HFF-Myc (cell line): ENCODE measurements around the gene ADIPOR1.
"Not testable (repeated sequence)": the region's sequence is repeated elsewhere in the genome, so short reads cannot be mapped to it uniquely, and the experiment has no call there.

ENCODE experiments used
- DNase-seq: peaks from one replicate; pipeline ENCODE4 v3.0.0-alpha.2; 2011; ENCODE audit warnings: low read depth; ENCODE audit errors: extremely low read depth
- H3K4me3 ChIP-seq: replicated peaks from 2 replicates; pipeline ENCODE4 v1.5.1; 2011; ENCODE audit warnings: low read depth, mild to moderate bottlenecking, control low read depth, low read length
- TF ChIP-seq, protein P1 (sequence below): IDR thresholded peaks from 2 replicates; pipeline ENCODE4 v1.5.1; 2012; ENCODE audit warnings: mild to moderate bottlenecking, low read depth, low read length, control low read depth; ENCODE audit errors: missing control alignments

ADIPOR1 gene, protein sequence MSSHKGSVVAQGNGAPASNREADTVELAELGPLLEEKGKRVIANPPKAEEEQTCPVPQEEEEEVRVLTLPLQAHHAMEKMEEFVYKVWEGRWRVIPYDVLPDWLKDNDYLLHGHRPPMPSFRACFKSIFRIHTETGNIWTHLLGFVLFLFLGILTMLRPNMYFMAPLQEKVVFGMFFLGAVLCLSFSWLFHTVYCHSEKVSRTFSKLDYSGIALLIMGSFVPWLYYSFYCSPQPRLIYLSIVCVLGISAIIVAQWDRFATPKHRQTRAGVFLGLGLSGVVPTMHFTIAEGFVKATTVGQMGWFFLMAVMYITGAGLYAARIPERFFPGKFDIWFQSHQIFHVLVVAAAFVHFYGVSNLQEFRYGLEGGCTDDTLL

DNA sequence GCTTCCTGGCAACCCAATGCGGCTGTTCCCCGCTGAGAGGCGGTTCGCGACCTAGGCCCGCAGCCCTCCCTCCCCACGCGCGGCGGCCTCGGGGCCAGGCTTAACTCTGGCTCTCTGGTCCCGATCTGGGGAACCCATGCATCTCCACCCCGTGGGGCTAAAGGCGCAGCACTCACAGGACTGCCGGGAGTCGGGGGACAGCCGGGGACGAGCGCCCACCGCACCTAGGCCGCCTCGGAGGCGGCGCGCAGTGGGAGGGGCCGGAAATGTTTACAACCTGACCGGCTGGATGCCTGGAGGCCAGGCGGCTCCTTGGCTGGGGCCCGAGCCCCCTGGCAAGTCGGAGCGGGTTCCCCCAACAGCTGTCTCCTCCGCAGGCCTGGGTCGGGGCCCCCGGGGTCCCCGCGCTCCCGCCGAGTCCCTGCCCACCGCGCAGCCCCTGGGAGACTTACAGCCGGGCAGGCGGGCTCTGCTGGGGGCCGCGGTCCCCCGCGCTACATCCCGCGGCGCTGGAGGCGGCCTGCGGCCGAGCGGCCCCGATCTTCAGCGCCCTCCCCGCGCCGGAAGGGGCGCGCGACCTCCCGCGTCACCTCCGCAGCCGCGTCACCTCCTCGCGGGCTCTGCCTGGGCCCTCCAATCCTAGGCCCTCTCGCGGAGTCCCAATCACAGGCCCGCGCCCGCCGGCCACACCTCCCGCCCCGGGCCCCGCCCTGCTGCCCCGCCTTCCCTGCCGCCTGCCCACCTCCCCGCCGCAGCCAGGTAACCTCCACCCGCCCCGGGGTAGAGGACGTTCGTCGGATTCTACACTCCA lies at the start of gene ADIPOR1:
Gene ADIPOR1 (minus strand): TSS at position 580 of the 811 bp plus-strand sequence. CDS start 7,242 bp downstream, outside the sequence.
- DNase-seq, result no peak
- H3K4me3 ChIP-seq, result peak within 1 kb of the TSS; percentile 84
- TF ChIP-seq, protein P1, sequence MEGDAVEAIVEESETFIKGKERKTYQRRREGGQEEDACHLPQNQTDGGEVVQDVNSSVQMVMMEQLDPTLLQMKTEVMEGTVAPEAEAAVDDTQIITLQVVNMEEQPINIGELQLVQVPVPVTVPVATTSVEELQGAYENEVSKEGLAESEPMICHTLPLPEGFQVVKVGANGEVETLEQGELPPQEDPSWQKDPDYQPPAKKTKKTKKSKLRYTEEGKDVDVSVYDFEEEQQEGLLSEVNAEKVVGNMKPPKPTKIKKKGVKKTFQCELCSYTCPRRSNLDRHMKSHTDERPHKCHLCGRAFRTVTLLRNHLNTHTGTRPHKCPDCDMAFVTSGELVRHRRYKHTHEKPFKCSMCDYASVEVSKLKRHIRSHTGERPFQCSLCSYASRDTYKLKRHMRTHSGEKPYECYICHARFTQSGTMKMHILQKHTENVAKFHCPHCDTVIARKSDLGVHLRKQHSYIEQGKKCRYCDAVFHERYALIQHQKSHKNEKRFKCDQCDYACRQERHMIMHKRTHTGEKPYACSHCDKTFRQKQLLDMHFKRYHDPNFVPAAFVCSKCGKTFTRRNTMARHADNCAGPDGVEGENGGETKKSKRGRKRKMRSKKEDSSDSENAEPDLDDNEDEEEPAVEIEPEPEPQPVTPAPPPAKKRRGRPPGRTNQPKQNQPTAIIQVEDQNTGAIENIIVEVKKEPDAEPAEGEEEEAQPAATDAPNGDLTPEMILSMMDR, result no peak

DNA sequence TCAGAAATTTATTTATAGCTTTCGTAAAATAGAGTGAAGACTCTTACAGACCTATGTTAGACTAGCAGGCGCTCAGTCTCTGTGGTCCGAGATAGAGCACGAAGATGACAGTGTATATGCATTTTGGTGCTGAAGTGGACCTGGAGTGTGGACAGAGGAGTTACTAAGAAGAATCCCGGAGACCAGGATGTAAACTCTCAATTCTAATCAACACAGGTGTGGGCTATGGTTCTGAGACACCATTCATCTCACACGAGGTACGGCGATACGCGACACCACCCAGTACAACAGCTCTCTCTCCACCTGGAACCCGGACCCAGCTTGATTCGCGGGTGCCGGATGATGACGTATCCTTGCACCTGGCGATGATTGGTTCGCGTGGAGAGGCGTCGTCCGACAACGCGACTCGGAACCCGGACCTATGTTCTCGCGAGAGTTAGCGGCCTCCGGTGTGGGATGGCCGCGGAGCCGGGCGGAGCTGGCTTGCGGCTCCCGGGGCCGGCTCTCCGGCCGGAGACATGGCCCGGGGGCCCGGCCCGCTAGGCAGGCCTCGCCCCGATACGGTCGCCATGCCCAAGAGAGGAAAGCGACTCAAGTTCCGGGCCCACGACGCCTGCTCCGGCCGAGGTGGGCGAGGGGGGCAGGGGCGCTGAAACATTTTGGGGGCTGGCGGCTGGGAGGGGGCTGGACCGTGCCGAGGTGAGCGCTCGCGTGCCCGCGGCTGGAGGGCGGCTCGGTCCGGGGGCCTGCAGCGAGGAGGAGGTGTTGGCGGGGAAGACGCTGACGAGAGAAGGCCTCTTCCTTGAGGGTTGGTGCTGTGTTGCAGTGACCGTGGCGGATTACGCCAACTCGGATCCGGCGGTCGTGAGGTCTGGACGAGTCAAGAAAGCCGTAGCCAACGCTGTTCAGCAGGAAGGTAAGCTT lies 49.1 kb upstream of the ADIPOR1 start, which contains the start of gene TMEM183A:
Gene TMEM183A (plus strand): TSS at position 427 of the 924 bp plus-strand sequence. CDS start 92 bp downstream, at position 519.
- peak; percentile 96 for DNase-seq
- TF ChIP-seq, protein P1, result no peak
- peak within 1 kb of the TSS; percentile 92 for H3K4me3 ChIP-seq

DNA sequence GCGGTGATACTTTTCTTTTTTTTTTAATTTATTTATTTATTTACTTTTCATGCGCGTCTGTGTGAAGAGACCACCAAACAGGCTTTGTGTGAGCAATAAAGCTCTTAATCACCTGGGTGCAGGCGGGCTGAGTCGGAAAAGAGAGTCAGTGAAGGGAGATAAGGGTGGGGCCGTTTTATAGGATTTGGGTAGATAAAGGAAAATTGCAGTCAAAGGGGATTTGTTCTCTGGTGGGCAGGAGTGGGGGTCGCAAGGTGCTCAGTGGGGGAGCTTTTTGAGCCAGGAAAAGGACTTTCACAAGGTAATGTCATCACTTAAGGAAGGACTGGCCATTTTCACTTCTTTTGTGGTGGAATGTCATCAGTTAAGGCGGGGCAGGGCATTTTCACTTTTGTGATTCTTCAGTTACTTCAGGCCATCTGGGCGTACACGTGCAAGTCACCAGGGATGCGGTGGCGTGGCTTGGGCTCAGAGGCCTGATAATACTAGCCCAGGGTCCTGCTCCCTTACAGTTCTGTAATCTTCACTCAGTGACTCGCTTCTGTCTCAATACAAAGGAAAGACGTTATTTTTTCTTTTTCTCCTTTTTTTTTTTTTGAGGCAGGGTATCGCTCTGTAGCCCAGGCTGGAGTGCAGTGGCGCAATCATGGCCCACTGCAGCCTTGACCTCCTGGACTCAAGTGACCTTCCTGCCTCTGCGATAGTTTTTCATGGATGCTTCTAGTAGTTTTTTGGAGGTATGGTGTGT lies 47.5 kb upstream of the ADIPOR1 start:
- not testable (repeated sequence) for H3K4me3 ChIP-seq, DNase-seq

DNA sequence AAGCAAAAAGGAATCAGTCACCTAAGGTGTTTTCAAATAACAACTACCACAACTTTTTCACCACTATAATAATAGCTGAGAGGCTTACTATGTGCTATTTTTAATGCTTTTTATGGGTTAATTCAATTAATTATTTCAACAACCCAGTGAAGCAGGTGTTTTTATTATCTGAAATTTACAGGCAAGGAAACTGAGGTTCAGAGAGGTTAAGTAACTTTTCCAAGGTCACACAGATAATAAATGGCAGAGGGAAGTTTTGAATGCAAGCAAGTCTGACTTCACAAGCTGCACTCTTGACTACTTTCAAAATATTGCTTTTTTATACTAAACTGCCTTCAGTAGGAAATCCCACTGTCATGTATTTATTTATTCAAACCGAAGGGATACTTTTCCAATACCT lies 44.8 kb upstream of the ADIPOR1 start:
- DNase-seq, result no peak
- TF ChIP-seq, protein P1, result no peak
- no peak overlapping the region for H3K4me3 ChIP-seq

DNA sequence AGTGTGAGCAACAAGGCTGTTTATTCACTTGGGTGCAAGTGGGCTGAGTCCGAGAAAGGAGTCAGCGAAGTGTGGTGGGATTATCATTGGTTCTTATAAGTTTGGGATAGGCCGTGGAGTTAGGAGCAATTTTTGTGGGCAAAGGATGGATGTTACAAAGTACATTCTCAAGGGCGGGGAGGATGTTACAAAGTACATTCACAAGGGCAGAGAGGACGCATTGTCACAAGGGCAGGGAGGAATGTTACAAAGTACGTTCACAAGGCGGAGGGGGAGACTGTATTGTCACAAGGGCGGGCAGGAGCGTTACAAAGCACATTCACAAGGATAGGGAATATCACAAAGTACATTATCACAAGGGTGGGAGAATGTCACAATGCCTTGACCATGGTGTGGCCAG lies 43.9 kb upstream of the ADIPOR1 start:
- TF ChIP-seq, protein P1, result no peak
- no peak overlapping the region for H3K4me3 ChIP-seq
- no peak for DNase-seq

DNA sequence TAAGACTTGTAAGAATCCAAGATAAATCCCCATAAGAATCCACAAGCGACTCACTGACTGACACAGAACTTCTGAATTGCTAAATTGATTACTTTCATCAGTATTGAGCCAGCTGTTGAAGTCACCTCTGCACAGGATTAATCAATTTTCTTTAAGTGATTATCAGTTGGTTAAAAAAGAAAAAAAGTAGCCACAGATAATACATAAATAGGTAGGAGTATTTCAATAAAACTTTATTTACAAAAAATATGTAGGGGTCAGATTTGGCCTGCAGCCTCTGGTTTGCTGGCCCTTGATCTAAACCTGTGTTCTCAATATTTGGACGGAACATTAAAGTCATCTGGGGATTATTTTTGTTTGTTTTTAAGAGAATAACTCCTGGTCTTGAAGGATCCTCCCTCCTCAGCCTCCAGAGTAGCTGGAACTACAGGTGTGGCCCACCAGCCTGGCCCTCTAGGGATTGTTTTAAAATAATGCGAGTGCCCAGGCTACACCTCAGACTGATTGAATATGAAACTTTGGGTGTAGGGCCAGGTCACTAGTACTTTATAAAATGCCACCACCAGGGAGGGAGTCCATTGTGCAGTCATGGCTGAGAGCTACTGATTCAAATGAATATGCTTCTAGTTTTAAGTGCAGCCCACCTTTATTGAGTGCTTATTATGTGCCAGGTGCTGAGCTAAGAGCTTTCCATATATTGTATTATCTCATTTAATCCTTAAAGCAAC lies 42.3 kb upstream of the ADIPOR1 start:
- H3K4me3 ChIP-seq, result no peak overlapping the region
- TF ChIP-seq, protein P1, result no peak
- no peak for DNase-seq
